Measurements from ENCODE around the gene CASK. TPM values are rescaled to one million over a fixed set of nuclear protein-coding genes. Genes with fewer than 3 reads are reported as not detected.

Gene CASK
- total RNA-seq, 4 donors from 2014 or later, result 34.3 to 52.8 (median 40.7) TPM

- DNase-seq (ENCODE audit: low spot score in 2 of 2), result no peak
- H3K27ac ChIP-seq, result no peak overlapping the region
- 82 to 91% methylated on average over 2 of the region's 2 CpGs for WGBS, 2 donors
- H3K9me3 ChIP-seq, result no peaks in the 10 kb centered on the region
- TF ChIP-seq POLR2A (IDR thresholded peaks at IDR 0.05) (no peak), CTCF (IDR thresholded peaks at IDR 0.05) (no peak), EP300 (IDR thresholded peaks at IDR 0.05) (no peak)
- H3K27me3 ChIP-seq, result no peaks in the 10 kb centered on the region
- H3K4me1 ChIP-seq, result no peaks in the 10 kb centered on the region
- H3K4me3 ChIP-seq, result no peak overlapping the region
- H3K36me3 ChIP-seq, result no peaks in the 10 kb centered on the region
These were observed 59.8 kb downstream of the CASK start for GRCh38 chrX:41863343-41864203.

DNA sequence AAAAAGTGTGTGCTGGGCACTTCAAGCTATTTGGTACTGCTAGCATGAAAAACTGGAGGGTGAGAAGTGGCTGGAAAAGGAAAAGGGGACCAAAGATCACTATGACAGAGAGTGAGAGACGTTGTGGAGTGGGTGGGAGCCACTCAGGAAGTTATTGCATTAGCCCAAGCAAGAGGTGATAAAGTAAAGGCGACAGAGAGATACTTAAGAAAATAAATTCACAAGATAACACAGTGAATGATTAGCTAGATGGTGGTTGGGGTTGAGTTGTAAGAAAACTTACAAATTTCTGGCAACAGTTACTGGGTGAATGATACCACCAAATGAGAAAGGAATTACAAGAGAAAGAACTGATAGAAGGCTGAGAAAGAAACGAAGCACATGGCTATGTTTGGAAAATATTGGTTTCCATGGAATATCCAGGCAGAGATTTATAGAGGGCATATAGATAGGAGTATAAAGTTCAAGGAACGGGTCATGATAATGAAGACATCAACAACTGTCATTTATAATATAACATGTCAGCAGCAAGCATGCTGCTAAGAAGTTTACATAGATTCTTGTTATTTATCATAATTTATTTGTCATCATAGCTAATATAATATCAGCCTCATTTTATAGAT, 60.7 kb downstream of the CASK start:
- Histone ChIP-seq H3K27me3 (no peaks in the 10 kb centered on the region), H3K36me3 (no peaks in the 10 kb centered on the region), H3K4me3 (no peak overlapping the region), H3K9me3 (no peaks in the 10 kb centered on the region), H3K4me1 (peaks cover 0 to 7% (median 0%) of the 10 kb centered on the region in 4 donors), H3K27ac (no peak overlapping the region)
- WGBS, 2 donors, result 65 to 73% methylated on average over 4 of the region's 4 CpGs
- TF ChIP-seq POLR2A (IDR thresholded peaks at IDR 0.05), result no peak
- TF ChIP-seq CTCF (IDR thresholded peaks at IDR 0.05), result no peak
- no peak for TF ChIP-seq EP300 (IDR thresholded peaks at IDR 0.05)
- DNase-seq (ENCODE audit: low spot score in 2 of 2), result no peak

DNA sequence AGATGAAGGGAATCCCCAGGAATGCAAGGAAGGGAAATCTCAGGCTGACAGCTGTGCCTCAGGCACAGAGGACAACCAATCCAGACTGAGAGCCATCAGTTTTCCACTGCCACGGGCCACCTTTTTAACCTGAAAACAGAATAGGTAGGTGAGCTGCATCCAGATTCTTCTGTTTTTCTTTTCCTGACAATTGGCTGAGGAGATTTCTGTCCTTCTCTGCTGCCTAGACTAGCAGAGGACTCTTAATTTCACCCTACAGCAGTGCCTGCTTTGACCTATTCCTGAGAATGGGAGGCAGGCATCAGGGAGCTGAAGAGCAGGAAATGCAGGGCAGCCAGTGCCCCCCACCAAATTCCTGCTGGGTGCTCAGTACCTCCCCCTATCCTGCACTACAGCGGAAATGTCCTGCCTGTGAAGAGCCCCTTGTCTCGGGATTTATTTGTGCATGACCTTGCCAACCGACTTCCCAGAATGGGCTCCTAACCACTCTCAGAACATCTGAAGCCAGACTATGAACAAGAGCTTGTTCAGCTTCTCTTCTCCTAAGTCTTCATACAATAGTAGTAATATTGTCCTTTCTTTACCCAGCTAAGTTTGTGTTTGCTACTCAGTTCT, 65.1 kb downstream of the CASK start:
- H3K36me3 ChIP-seq, result no peaks in the 10 kb centered on the region
- peaks cover 0 to 7% (median 0%) of the 10 kb centered on the region in 4 donors for H3K4me1 ChIP-seq
- no peak overlapping the region for H3K27ac ChIP-seq
- WGBS, 2 donors, result 57 to 64% methylated on average over 4 of the region's 4 CpGs
- no peak for DNase-seq (ENCODE audit: low spot score in 2 of 2)
- no peak for TF ChIP-seq EP300 (IDR thresholded peaks at IDR 0.05)
- TF ChIP-seq POLR2A (IDR thresholded peaks at IDR 0.05), result no peak
- no peak for TF ChIP-seq CTCF (IDR thresholded peaks at IDR 0.05)
- H3K27me3 ChIP-seq, result no peaks in the 10 kb centered on the region
- no peaks in the 10 kb centered on the region for H3K9me3 ChIP-seq
- H3K4me3 ChIP-seq, result no peak overlapping the region

DNA sequence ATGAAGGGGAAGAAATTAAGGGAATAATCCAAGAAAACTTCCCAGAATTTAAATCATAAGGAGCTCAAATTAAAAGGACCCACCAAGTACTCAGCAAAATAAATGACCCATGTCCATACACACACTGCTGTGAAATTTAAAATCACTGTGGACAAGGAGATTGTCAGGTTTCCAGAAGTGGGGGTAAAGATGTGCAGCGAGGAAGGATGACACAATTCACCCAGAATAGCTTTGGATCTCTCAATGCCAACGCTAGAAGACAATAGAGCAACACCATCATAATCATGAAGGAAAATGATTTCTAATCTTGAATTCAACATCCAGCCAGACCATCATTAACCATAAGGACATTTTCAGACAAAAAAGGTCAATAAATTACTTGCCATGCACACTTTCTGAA, 65.7 kb downstream of the CASK start:
- Histone ChIP-seq H3K4me3 (no peak overlapping the region), H3K36me3 (no peaks in the 10 kb centered on the region), H3K27me3 (no peaks in the 10 kb centered on the region), H3K9me3 (no peaks in the 10 kb centered on the region), H3K4me1 (peaks cover 0 to 7% (median 0%) of the 10 kb centered on the region in 4 donors), H3K27ac (no peak overlapping the region)
- DNase-seq (ENCODE audit: low spot score in 2 of 2), result no peak
- TF ChIP-seq CTCF (IDR thresholded peaks at IDR 0.05) (no peak), EP300 (IDR thresholded peaks at IDR 0.05) (no peak), POLR2A (IDR thresholded peaks at IDR 0.05) (no peak)
- 70 to 100% methylated on average over 2 of the region's 2 CpGs for WGBS, 2 donors

GRCh38 chrX:41846714-41847113, 76.6 kb downstream of the CASK start:
- no peak for DNase-seq (ENCODE audit: low spot score in 2 of 2)
- 82 to 100% methylated on average over 2 of the region's 2 CpGs for WGBS, 2 donors
- H3K36me3 ChIP-seq, result peaks cover 0 to 46% (median 0%) of the 10 kb centered on the region in 3 donors
- no peaks in the 10 kb centered on the region for H3K27me3 ChIP-seq
- no peaks in the 10 kb centered on the region for H3K4me1 ChIP-seq
- H3K9me3 ChIP-seq, result peaks cover 0 to 38% (median 17%) of the 10 kb centered on the region in 4 donors
- TF ChIP-seq EP300 (IDR thresholded peaks at IDR 0.05) (no peak), CTCF (IDR thresholded peaks at IDR 0.05) (no peak), POLR2A (IDR thresholded peaks at IDR 0.05) (no peak)
- no peak overlapping the region for H3K27ac ChIP-seq
- no peak overlapping the region for H3K4me3 ChIP-seq

Data from tibial nerve (tissue), 4 donors.